ENCODE measurements around the gene FADS1.

Gene FADS1

DNA sequence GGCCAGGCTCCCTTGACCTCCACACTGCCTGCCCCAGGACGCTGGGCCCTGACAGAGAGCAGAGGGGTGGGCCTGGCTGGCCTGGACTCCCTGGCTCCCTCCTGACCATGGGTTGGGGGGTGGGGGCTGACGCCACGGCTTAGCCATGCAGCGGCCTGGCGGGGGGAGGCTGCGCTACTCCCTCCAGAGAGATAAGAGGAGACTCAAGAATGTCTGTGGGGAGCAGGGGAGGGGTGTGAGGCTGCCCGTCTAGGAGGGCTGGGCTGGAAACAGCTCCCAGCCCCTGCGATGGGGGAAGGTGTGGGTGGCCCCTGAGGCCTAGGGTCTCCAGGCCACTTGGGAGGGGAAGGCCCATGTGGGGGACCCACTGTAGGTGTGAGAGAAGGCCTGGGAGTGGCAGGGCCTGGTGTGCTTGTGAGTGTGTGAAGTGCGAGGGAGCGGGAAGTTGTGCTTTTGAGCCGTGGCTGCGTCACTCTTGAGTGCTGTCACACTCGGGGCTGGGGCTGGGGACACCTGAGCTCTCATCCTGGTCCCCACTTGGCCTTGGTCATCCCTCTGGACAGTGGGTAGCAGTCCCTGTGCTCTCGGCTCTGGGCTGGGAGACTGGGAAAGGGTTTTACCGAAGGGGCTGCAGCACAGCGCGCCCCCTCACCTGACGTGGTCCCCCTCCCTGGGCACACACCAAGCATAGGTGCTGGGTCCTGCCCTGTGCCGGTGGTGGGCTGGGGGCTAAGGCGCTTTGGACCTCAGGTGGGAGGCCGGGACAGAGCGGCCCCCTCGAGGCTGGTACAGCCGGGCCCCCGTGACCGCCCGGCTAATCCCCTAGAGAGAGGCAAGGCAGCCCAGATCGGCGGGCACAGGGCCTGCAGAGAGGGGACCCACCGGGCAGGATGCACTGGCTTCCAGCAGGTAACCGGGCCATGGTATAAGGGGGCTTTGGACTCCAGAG, 62.0 kb downstream of the FADS1 start:
- no peak for DNase-seq

- DNase-seq, result no peak
These were observed 63.1 kb downstream of the FADS1 start for GRCh38 chr11:61753672-61754071.

DNA sequence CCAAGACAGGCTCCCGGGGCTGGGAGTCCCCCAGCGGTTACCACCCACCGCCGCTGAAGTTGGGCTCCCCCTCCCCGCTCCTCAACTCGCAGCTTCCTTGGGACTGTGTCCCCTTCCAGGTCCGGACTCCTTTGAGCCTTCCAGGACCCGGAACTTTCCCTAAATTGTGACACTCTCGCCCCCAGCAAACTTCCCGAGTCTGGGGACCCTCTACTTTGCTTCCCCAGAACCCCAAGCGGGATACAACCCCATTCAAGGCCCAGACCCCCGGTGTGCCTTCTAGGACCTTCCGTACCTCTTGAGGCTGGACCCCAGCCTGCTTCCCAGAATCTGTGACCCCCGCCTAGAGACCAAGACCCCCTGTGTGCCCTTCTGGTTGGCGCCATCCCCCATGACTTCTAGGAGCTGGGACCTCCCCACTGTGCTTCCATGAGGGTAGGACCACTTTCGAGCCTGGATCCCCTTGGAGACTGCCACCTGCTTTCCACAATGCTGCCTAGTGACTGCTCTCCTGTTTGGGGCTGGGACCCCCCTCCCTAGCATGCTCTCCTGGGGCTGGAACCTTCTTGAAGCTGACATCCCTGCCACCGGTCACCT, 63.8 kb downstream of the FADS1 start:
- DNase-seq, result no peak

GRCh38 chr11:61752117-61752924, 64.5 kb downstream of the FADS1 start, which contains the start of gene MYRF:
Gene MYRF (plus strand): TSS chr11:61752636. CDS start chr11:61752745, 109 bp downstream.
- no peak for DNase-seq

DNA sequence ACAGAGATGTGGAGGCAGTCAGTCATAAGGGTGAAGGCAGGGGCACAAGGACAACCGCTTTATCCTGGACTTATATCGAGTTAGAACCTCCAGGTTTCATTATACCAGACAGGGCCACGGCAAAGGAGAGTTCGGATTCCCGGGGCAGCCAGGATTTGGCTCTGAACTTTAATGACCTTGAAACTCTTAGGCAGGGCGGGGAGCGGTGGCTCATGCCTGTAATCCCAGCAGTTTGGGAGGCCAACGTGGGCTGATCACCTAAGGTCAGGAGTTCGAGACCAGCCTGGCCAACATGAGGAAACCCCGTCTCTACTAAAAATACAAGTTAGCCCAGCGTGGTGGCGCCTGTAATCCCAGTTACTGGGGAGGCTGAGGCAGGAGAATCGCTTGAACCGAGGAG, 65.4 kb downstream of the FADS1 start:
- no peak for DNase-seq

- DNase-seq, result no peak
These were observed 66.1 kb downstream of the FADS1 start for GRCh38 chr11:61750631-61751273.

Measured in COR-L47 (cell line).